Cardiac fibroblast (primary cell): ENCODE results near the gene SNAI3.

Experiments
- DNase-seq, 2 donors: peaks; one replicate each; pipeline versions ENCODE4 v3.0.0 to v3.0.0-alpha.2; 2010; ENCODE audit warnings: low read depth in 2 of 2
- H3K4me3 ChIP-seq, 2 donors: replicated peaks in 1 of 2; 1 replicate in 1 of 2; 2 replicates in 1 of 2; pipeline ENCODE4 v1.5.1; 2011; ENCODE audit warnings: low read depth in 2 of 2, low read length in 2 of 2, mild to moderate bottlenecking in 2 of 2, moderate library complexity in 1 of 2
- TF ChIP-seq, protein P1 (sequence below): IDR thresholded peaks from one replicate; pipeline ENCODE4 v1.5.1; 2011; ENCODE audit warnings: low read depth, mild to moderate bottlenecking, low read length, inconsistent platforms

The SNAI3 gene

DNA sequence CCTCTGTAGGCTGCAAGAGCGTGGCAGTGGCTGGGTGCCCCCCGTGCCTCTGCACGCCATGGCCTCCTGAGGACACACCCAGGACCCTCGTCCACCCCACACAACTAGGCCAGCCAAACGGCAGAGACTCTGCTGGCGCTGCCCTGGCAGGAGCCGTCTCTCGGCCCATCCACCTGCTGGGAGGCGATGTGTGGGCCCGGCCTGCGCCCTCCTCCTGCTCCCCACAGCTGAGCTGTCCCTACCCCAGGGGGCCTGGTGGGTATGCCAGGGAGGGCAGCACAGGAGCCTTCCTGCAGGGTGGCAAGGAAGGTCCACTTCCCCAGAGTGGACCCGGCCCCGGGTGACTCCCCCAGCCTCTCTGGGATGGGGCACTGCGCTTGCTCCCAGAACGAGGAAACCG lies 12.9 kb upstream of the SNAI3 start:
- no peak overlapping the region for H3K4me3 ChIP-seq
- TF ChIP-seq, protein P1, sequence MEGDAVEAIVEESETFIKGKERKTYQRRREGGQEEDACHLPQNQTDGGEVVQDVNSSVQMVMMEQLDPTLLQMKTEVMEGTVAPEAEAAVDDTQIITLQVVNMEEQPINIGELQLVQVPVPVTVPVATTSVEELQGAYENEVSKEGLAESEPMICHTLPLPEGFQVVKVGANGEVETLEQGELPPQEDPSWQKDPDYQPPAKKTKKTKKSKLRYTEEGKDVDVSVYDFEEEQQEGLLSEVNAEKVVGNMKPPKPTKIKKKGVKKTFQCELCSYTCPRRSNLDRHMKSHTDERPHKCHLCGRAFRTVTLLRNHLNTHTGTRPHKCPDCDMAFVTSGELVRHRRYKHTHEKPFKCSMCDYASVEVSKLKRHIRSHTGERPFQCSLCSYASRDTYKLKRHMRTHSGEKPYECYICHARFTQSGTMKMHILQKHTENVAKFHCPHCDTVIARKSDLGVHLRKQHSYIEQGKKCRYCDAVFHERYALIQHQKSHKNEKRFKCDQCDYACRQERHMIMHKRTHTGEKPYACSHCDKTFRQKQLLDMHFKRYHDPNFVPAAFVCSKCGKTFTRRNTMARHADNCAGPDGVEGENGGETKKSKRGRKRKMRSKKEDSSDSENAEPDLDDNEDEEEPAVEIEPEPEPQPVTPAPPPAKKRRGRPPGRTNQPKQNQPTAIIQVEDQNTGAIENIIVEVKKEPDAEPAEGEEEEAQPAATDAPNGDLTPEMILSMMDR: no peak
- DNase-seq: no peak

DNA sequence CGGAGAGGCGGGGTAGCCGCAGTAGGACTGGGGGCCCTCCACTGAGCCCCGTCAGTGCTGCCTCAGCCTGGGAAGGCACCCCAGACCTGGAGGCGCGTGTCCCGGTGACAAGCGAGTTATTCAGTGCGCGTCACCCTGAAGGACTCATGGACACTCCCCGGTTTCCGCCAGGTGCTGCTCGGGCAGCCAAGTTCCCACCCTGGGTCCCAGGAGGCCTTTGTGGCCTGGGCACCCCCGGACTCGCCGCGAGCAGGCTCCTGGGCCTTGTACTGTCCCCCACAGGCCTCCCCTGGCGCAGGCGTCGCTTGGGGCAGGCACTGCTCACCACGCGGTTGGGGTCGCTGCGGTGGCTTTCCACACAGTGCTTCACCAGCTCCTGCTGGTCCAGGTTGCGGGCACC lies 12.3 kb upstream of the SNAI3 start:
- no peak overlapping the region for H3K4me3 ChIP-seq
- TF ChIP-seq, protein P1: no peak
- DNase-seq: no peak

DNA sequence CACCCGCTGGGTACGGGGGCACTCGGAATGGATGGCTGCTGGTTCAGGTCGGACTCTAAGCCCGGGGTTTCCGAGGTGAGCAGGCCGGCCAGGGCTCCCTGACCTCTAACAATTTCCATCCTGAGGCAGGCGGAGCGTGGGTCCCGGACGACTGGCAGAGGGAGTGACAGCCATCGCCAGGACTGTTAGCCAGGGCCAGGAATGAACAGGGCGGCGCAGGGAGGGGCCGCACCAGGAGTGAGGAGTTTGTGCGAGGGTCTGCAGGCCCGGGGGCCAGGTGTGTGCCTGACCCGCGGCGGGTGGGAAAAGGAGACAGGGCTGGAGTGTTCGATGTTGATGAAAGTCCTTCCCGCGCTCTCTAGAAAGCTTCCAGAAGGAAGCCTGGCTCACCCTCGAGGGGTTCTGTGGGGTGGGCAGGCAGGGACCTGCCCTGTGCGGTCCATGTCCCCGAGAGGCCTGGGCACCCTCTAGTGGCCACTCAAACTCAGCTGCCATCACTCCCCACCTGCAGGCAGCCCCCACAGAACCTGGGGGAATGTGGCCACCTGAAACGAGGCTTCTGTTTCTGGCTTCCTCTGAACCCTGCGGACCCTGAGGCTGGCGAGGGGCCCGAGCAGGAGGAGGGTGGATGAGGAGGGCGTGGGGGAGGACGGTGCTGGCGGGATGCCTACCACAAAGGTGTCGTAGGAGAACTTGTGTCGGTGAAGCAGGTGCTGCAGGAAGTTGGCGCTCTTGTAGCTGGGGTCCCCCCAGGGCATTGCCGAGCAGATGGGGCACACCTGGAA lies 11.7 kb upstream of the SNAI3 start:
- no peak overlapping the region for H3K4me3 ChIP-seq
- TF ChIP-seq, protein P1: peak; percentile 19
- no peak for DNase-seq

DNA sequence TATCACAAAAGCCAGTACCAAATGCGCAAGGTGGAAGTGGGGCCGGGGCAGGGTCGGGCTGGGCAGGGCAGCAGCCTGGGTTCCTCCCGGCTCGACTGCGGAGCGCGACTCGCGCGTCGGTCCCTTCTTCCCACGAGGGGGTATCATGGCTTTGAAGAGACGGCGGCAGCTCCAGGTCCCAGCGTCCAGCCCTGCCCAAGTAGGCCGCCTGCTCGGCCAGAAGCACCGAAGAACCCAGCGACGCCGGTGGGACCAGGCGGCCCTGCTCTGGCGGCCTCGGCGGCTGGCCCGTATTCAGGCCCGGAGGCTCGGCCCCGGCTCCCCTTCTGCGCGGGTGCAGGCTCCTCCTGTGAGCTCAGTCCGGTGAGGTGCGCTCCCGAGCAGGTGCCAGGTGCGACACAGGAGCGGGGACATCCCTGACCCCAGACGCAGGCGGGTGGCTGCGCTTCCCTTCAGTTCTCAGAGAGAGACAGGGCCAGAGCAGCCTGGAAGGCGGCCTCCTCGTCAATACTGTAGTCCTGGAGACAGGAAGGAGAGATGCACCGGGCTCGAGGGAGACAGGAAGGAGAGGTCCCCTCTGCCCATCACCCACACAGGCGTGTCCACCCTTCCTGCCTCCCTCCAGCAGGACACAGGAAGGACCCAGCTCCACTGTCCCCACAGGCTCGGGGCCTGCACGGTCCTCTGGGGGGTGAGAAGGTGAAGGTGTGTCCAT lies 11.0 kb upstream of the SNAI3 start:
- no peak overlapping the region for H3K4me3 ChIP-seq
- TF ChIP-seq, protein P1: no peak
- DNase-seq: no peak

DNA sequence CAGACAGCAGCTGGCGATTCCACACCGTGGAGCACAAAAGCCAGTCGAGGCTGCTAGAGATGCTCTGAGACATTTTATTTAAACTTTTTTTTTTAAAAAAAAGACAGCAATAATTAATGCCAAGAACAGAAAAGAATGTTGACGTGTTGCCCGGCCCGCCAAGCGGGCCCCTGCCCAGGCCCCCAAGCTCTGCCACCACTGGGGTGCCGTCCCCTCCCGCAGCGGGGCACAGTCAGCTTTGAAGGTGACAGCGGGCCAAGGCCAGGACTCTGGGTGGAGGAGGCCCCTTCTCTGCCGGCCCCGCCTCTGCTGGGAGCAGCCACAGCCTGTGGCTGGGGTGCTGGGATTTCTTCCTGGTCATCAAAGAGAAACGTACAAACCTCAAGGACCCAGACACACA lies 10.1 kb upstream of the SNAI3 start:
- H3K4me3 ChIP-seq: no peak overlapping the region
- TF ChIP-seq, protein P1: no peak
- DNase-seq: no peak

DNA sequence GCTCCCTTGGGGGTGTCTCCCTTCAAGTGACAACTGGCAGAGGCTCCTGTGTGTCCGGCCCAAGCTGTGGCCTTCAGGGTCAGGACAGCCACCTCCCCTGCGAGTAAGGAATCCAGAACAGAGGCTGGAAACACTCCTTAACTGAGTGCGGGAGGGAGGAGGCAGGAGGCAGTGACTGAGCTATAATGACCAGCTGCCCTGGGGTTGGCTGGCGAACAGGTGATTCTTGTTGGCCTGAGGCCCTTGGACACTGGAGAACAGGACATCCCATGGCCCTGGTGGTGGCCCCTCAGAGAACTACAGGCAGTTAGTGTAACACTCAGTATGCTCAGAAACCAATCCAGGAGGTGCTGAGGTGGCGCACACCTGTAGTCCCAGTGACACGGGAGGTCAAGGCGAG lies 9.4 kb upstream of the SNAI3 start:
- TF ChIP-seq, protein P1: no peak
- no peak for DNase-seq
- no peak overlapping the region for H3K4me3 ChIP-seq
